WTC11 (cell line): ENCODE measurements around the gene RCN1.

Experiments
- CBFB ChIP-seq: sonication (generic); formaldehyde crosslinking; IDR thresholded peaks from 2 replicates; pipeline ENCODE4 v1.8.1; 2022; ENCODE audit warnings: mild to moderate bottlenecking, low read depth, missing genetic modification reagents
- ELF4 ChIP-seq: sonication (generic); formaldehyde crosslinking; IDR thresholded peaks from 2 replicates; pipeline ENCODE4 v1.8.1; 2022; ENCODE audit warnings: low read depth, mild to moderate bottlenecking, moderate library complexity, missing genetic modification reagents
- ESRRA ChIP-seq: sonication (generic); formaldehyde crosslinking; IDR thresholded peaks from 2 replicates; pipeline ENCODE4 v1.8.1; 2022; ENCODE audit warnings: mild to moderate bottlenecking, missing genetic modification reagents, borderline replicate concordance
- NR2C2 ChIP-seq: sonication (generic); formaldehyde crosslinking; IDR thresholded peaks from 2 replicates; pipeline ENCODE4 v1.8.0; 2022; ENCODE audit warnings: mild to moderate bottlenecking, missing genetic modification reagents
- ZNF425 ChIP-seq: fragments of 250-450 bp; sonication (Bioruptor Pico); conservative IDR thresholded peaks from 2 replicates; pipeline ENCODE4 v1.9.0; 2021; ENCODE audit warnings: mild to moderate bottlenecking
- ZNF512 ChIP-seq: sonication (generic); formaldehyde crosslinking; IDR thresholded peaks from 2 replicates; pipeline ENCODE4 v1.8.1; 2022; ENCODE audit warnings: missing genetic modification reagents, borderline replicate concordance
- TF ChIP-seq, protein P1 (sequence below): fragments of 200-600 bp; IDR thresholded peaks from 2 replicates; pipeline ENCODE4 v1.8.0; 2022; ENCODE audit warnings: antibody characterized with exemption
- TF ChIP-seq, protein P2 (sequence below): sonication (generic); formaldehyde crosslinking; IDR thresholded peaks from 2 replicates; pipeline ENCODE4 v1.8.0; 2023; ENCODE audit warnings: mild to moderate bottlenecking, missing genetic modification reagents
- TF ChIP-seq, protein P3 (sequence below): sonication (generic); formaldehyde crosslinking; IDR thresholded peaks from 2 replicates; pipeline ENCODE4 v1.8.1; 2023; ENCODE audit warnings: mild to moderate bottlenecking, missing genetic modification reagents, moderate library complexity
- TF ChIP-seq, protein P4 (sequence below): sonication (generic); formaldehyde crosslinking; IDR thresholded peaks from 2 replicates; pipeline ENCODE4 v1.8.0; 2022; ENCODE audit warnings: mild to moderate bottlenecking, missing genetic modification reagents
- TF ChIP-seq, protein P5 (sequence below): sonication (generic); formaldehyde crosslinking; IDR thresholded peaks from 2 replicates; pipeline ENCODE4 v1.8.1; 2023; ENCODE audit warnings: mild to moderate bottlenecking, missing genetic modification reagents
- TF ChIP-seq, protein P6 (sequence below): sonication (generic); formaldehyde crosslinking; IDR thresholded peaks from 2 replicates; pipeline ENCODE4 v1.8.1; 2022; ENCODE audit warnings: low read depth, mild to moderate bottlenecking, moderate library complexity, missing genetic modification reagents, borderline replicate concordance

DNA sequence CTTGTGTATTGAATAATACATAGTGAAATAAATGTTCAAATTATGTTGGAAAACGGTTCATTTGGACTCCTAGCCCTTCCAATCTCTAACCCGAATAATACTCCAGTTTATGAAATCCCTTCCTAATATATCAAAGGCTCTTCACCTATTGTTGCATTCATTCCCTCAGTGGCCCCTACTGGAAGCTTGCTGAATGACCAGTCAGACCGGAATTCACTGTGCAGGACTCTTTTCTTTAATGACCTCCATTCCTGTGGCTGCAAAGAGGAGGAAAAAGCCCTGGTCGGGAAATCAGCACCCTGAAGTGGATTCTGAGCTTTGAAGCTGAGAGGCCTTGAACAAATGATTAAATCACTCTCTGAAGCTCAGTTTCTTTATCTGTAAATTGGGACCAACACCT, 19.1 kb upstream of the RCN1 start:
- no peak for TF ChIP-seq ZNF512 (CRISPR knock-in tag)
- TF ChIP-seq, protein P1, sequence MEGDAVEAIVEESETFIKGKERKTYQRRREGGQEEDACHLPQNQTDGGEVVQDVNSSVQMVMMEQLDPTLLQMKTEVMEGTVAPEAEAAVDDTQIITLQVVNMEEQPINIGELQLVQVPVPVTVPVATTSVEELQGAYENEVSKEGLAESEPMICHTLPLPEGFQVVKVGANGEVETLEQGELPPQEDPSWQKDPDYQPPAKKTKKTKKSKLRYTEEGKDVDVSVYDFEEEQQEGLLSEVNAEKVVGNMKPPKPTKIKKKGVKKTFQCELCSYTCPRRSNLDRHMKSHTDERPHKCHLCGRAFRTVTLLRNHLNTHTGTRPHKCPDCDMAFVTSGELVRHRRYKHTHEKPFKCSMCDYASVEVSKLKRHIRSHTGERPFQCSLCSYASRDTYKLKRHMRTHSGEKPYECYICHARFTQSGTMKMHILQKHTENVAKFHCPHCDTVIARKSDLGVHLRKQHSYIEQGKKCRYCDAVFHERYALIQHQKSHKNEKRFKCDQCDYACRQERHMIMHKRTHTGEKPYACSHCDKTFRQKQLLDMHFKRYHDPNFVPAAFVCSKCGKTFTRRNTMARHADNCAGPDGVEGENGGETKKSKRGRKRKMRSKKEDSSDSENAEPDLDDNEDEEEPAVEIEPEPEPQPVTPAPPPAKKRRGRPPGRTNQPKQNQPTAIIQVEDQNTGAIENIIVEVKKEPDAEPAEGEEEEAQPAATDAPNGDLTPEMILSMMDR, result peak; percentile 23; the same call in 1 of the 2 replicates
- TF ChIP-seq CBFB (CRISPR knock-in tag), result no peak
- TF ChIP-seq ZNF425, result no peak
- TF ChIP-seq ELF4 (CRISPR knock-in tag), result no peak
- TF ChIP-seq, protein P2, sequence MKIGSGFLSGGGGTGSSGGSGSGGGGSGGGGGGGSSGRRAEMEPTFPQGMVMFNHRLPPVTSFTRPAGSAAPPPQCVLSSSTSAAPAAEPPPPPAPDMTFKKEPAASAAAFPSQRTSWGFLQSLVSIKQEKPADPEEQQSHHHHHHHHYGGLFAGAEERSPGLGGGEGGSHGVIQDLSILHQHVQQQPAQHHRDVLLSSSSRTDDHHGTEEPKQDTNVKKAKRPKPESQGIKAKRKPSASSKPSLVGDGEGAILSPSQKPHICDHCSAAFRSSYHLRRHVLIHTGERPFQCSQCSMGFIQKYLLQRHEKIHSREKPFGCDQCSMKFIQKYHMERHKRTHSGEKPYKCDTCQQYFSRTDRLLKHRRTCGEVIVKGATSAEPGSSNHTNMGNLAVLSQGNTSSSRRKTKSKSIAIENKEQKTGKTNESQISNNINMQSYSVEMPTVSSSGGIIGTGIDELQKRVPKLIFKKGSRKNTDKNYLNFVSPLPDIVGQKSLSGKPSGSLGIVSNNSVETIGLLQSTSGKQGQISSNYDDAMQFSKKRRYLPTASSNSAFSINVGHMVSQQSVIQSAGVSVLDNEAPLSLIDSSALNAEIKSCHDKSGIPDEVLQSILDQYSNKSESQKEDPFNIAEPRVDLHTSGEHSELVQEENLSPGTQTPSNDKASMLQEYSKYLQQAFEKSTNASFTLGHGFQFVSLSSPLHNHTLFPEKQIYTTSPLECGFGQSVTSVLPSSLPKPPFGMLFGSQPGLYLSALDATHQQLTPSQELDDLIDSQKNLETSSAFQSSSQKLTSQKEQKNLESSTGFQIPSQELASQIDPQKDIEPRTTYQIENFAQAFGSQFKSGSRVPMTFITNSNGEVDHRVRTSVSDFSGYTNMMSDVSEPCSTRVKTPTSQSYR (CRISPR knock-in tag), result no peak
- TF ChIP-seq, protein P3, sequence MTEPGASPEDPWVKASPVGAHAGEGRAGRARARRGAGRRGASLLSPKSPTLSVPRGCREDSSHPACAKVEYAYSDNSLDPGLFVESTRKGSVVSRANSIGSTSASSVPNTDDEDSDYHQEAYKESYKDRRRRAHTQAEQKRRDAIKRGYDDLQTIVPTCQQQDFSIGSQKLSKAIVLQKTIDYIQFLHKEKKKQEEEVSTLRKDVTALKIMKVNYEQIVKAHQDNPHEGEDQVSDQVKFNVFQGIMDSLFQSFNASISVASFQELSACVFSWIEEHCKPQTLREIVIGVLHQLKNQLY (CRISPR knock-in tag), result no peak
- TF ChIP-seq, protein P4, sequence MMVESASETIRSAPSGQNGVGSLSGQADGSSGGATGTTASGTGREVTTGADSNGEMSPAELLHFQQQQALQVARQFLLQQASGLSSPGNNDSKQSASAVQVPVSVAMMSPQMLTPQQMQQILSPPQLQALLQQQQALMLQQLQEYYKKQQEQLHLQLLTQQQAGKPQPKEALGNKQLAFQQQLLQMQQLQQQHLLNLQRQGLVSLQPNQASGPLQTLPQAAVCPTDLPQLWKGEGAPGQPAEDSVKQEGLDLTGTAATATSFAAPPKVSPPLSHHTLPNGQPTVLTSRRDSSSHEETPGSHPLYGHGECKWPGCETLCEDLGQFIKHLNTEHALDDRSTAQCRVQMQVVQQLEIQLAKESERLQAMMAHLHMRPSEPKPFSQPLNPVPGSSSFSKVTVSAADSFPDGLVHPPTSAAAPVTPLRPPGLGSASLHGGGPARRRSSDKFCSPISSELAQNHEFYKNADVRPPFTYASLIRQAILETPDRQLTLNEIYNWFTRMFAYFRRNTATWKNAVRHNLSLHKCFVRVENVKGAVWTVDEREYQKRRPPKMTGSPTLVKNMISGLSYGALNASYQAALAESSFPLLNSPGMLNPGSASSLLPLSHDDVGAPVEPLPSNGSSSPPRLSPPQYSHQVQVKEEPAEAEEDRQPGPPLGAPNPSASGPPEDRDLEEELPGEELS (CRISPR knock-in tag), result no peak
- TF ChIP-seq, protein P5, sequence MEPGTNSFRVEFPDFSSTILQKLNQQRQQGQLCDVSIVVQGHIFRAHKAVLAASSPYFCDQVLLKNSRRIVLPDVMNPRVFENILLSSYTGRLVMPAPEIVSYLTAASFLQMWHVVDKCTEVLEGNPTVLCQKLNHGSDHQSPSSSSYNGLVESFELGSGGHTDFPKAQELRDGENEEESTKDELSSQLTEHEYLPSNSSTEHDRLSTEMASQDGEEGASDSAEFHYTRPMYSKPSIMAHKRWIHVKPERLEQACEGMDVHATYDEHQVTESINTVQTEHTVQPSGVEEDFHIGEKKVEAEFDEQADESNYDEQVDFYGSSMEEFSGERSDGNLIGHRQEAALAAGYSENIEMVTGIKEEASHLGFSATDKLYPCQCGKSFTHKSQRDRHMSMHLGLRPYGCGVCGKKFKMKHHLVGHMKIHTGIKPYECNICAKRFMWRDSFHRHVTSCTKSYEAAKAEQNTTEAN (CRISPR knock-in tag), result no peak
- TF ChIP-seq NR2C2 (CRISPR knock-in tag), result no peak
- TF ChIP-seq ESRRA (CRISPR knock-in tag), result no peak
- TF ChIP-seq, protein P6, sequence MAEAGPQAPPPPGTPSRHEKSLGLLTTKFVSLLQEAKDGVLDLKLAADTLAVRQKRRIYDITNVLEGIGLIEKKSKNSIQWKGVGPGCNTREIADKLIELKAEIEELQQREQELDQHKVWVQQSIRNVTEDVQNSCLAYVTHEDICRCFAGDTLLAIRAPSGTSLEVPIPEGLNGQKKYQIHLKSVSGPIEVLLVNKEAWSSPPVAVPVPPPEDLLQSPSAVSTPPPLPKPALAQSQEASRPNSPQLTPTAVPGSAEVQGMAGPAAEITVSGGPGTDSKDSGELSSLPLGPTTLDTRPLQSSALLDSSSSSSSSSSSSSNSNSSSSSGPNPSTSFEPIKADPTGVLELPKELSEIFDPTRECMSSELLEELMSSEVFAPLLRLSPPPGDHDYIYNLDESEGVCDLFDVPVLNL (CRISPR knock-in tag), result no peak
